ENCODE results near the gene KLHDC3. TPM values are rescaled to one million over a fixed set of nuclear protein-coding genes. Genes with fewer than 3 reads are reported as not detected.

KLHDC3 gene
- total and polyA plus RNA-seq, 2 of the 8 experiments (the other 6 are each of a cell fraction or from before 2014, with no cell fraction given) = 181 to 203 TPM

- TF ChIP-seq CHD7 (IDR thresholded peaks at IDR 0.05; ENCODE audit: insufficient replicate concordance, low read length) = no peak
- no peak for TF ChIP-seq BCL11A (IDR thresholded peaks at IDR 0.05; ENCODE audit: low read depth in 2 of 2, low read length in 2 of 2)
- TF ChIP-seq POLR2A (IDR thresholded peaks at IDR 0.05; ENCODE audit: control extremely low read depth in 1 of 2, low read depth in 2 of 2, low read length in 2 of 2) = no peak
- no peak for TF ChIP-seq NRF1 (IDR thresholded peaks at IDR 0.05; ENCODE audit: low read depth, low read length)
- no peak for TF ChIP-seq POLR2AphosphoS5 (IDR thresholded peaks at IDR 0.05; ENCODE audit: low read depth, low read length)
- TF ChIP-seq CTCF (IDR thresholded peaks at IDR 0.05; ENCODE audit: control extremely low read depth in 1 of 3, insufficient read depth in 1 of 3, low read depth in 1 of 3, low read length in 3 of 3) = no peak
- no peak for TF ChIP-seq CBX8 (IDR thresholded peaks at IDR 0.05; ENCODE audit: borderline replicate concordance, low read depth, low read length)
- TF ChIP-seq RNF2 (IDR thresholded peaks at IDR 0.05; ENCODE audit: borderline replicate concordance, low read depth, low read length, missing control alignments, poor library complexity, severe bottlenecking) = no peak
- no peak for TF ChIP-seq ASH2L (IDR thresholded peaks at IDR 0.05; ENCODE audit: low read length)
Measured at GRCh38 chr6:43032326-43032725, 18.3 kb downstream of the KLHDC3 start (continued).

All from H1 (cell line).